HG02642 (cell line): ENCODE measurements around the gene SLC30A7.
"Not testable (repeated sequence)": the region's sequence is repeated elsewhere in the genome, so short reads cannot be mapped to it uniquely, and the experiment has no call there.

Experiments
- ATAC-seq: cut with Tn5 transposase; IDR thresholded peaks from one replicate; pipeline ENCODE4 v1.9.1; 2021; ENCODE audit warnings: mild to moderate bottlenecking; ENCODE audit not compliant: unreplicated experiment, poor library complexity

Gene SLC30A7

GRCh38 chr1:100895540-100896480 is at the start of gene SLC30A7:
Gene SLC30A7, plus strand, starts transcription at chr1:100896090. Its CDS starts 173 bp downstream, at chr1:100896263.
- peak; percentile 83 for ATAC-seq

DNA sequence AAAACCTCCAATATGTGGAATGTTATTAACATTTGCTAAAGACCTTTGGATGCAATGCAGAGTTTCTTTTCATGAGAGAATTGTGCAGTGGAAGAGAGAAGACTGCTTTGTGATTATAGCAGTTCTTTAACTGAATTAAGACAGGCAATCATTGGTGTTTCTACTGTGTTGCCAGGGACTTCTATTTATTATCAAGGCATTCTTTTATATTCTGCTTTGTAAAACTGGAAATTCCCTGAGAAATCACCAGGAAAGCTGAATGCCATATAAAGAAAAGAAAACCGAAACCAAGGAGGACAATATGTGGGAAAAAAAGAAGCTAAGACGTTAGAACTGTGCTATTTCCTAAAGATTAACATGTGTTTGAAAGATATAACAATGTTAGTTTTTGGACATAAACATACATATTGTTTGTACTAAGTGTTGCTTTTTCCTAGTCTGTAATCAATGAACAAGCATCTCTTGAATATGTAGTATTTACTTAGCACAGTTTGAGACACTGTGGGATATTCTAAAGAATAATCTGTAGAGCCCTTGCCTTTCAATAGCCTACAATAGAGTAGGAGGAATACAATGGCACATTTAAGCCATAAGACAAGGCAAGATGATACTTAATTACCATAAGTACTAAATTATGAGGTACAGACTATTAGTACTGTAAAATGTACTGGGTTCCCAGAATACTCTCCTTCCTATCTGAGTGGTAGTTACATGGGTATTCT is 48.4 kb upstream of the SLC30A7 start:
- ATAC-seq: no peak

GRCh38 chr1:100851726-100852125 is 44.2 kb upstream of the SLC30A7 start:
- ATAC-seq: no peak

DNA sequence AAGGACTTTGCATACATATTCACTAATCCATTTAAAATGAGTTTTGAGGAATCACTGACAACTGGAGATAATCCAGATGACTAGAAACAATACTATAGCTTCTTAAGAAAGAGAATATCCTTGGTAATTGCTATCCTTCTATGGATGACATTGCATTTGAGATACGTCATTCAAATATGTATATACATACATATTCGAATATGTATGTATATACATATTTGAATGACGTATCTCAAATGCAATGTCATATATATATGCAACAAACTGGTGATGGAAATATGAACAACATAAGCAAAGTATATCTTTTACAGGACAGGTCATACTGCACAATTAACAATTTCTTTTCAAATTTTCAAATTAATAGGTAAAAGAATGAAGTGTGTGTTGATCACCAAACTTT is 42.9 kb upstream of the SLC30A7 start:
- ATAC-seq: no peak

GRCh38 chr1:100855116-100855515 is 40.8 kb upstream of the SLC30A7 start:
- not testable (repeated sequence) for ATAC-seq

DNA sequence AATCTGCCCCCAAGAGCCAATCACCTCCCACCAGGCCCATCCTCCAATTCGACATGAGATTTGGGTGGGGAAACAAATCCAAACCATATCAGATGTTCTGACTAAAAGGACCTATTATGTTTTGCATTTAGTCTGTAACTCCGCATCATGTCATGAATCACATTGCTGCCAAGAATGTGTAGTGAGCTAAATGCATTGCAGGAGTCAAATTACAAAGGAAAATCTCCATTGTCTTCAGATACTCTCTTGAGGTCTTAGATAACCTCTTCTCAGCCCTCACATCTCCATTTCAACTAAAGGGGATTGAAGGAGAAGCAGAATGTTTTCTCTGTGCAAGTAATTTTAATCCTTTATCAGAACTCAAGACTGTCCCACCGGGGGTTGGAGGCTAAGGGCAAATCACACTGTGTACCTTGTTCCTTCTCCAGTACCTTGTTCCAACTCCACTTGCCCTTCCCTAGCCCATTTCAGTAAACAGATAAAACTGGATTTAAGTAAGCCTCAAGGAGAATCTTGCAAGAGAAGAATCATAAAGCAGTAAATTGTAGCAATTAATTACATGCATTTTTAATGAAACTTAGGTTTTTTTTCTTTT is 35.4 kb upstream of the SLC30A7 start:
- ATAC-seq: no peak

- ATAC-seq: no peak
Measured at GRCh38 chr1:100861379-100861778, 34.5 kb upstream of the SLC30A7 start.

- ATAC-seq: no peak
Measured at GRCh38 chr1:100862591-100862990, 33.3 kb upstream of the SLC30A7 start.

DNA sequence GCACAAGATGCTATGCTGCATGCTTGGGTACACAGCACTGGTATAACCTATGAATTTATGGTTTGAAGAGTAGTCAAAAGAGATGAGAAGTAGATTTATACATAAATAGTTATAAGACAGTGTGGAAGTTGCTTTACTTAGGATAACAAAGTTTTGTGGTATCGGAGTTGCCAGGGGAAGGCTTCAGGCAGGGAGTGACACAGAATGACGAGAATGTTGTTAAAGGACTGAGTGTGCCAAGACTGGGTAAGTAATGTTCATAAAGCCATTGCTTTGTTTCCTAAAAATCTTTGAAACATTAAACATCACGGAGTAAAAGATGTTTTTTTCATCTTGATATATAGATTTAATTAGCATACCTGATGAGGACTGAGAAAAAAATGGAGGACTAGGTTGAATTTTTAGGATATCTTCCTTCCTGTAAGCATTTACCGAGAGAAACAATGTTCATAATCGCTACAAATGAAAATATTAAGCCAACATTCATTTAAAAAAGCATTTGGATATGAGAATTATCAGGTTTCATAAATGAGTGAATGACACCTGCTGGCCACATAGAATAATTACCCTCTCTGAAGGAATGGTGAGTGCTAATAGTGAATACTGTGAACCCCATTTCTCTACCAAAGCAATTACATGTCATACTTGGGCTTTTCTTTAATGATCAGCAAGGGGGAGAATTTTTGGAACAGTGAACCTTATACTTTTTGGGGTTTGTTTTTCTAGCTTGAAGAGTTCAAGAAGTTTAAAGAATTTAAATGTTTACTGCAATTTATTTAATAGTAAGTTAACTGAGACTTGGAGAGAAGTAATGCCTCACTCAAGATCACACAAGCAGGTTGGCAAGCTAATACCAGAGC is 29.6 kb upstream of the SLC30A7 start:
- peak; percentile 55 for ATAC-seq

GRCh38 chr1:100866901-100867206 is 29.0 kb upstream of the SLC30A7 start:
- ATAC-seq: no peak

DNA sequence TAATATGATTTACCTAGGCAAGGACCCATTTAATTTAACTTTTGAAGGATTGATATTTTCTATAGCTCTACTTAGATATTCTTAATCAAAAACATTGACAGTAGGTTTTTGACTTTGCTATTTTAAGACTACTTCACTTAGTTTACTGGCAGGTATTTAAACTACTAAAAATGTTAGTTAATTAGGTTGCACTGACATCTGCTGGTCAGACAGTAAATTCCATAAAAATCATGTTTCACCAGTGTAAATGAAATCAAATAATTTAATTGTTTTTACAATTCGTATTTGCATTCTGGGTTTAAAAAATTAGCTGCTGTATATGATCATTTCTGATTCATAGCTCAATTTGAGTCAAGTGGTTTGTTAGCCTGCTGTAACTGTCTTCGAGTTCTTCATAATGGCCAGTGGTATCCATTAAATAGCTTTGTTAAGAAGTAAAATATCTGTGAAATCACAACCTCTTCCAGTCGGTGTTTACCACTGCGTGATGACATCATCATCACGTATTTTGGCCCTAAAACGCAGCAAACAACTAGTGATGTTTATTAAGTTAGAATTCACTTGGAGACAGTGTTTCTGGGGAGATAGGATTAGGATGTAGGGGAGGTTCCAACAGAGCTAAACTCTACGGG is 27.4 kb upstream of the SLC30A7 start:
- no peak for ATAC-seq

DNA sequence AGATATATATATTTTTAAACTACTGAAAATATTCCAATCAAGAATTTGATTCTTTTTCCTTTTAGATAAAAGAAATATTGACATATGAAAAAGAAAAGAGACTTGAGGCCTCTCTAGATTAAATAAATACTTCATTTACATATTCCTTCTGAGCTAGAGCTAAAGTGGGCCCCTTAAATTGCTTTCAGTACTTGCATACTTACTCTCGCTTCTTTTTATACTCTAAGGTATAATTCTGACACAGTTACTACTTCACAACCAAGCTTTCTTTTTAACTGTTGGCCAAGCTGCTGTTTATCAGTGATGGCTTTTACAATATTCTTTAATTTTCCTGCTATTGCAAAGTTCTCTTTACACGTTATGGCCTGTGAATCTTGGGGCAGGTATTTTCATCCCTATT is 25.9 kb upstream of the SLC30A7 start:
- ATAC-seq: no peak

DNA sequence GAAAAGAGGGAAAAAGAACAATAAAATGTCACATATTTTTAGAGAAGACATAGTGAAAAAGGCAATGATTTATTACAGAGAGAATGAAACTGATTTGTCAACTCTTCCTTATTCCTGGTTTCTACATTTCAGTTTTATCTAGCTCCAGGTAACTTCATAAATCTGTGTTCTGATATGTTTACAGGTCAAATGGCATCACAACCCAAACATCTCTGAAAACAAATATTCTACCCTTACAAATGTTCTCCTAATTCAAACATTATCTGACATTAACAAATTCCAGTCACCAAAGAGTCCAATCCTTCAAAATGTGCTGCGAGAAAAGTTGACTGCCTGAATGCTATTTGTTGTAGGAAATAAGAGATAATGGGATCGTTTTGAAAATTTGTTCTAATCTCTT is 21.5 kb upstream of the SLC30A7 start:
- ATAC-seq: no peak

DNA sequence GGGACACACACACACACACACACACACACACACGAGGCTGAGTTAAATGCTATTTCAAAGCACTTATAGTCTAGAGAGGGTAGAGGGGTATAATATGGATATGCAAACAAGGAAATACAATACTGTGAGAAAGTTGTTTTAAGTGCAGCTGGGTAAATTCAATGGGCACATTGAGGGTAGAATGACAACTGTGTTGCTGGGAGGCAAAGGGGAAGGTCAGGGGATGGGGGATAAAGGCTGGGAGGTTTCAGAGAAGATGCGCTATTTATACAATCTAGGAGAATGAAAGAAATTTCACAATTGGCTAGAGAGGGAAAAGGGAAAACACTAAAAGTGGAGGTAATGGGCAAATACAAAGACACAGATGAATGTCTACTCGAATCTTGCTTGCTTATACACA is 20.7 kb upstream of the SLC30A7 start:
- no peak for ATAC-seq

GRCh38 chr1:100876291-100876690 is 19.6 kb upstream of the SLC30A7 start:
- no peak for ATAC-seq

DNA sequence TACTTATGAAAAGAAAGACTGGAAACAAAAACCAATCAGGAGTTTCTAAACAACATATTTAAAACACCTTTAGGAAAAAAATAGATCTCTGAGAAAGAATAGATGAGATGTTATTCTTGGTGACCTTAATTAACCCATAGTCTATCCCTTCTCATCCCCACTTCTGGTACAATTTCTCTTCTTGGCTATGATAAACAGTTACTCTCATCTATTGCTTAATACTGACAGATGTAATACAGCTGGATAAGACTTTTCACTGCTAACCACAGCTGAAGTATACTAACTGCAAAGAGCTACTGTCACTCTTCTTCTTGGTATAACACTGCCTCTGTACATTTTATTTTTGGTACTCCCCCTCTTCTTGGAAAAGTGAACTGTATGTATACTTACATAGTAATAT is 16.5 kb upstream of the SLC30A7 start:
- no peak for ATAC-seq

- no peak for ATAC-seq
Measured at GRCh38 chr1:100881687-100882086, 14.2 kb upstream of the SLC30A7 start.

DNA sequence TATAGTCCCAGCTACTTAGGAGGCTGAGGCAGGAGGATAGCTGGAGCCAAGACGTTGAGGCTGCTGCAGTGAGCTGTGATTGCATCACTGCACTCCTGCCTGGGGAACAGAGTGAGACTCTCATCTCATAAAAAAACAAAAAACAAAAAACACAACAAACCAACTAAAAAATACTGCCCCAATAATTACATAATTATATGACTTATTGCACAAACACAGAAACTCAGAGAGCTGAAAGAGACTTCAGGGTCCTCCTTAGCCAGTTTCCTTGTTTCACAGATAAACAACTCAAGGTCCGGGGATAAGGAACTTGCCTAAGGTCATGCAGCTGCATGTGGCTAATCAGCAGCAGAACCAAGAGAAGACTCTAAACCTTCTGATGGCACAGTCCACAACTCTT is 13.2 kb upstream of the SLC30A7 start:
- no peak for ATAC-seq

DNA sequence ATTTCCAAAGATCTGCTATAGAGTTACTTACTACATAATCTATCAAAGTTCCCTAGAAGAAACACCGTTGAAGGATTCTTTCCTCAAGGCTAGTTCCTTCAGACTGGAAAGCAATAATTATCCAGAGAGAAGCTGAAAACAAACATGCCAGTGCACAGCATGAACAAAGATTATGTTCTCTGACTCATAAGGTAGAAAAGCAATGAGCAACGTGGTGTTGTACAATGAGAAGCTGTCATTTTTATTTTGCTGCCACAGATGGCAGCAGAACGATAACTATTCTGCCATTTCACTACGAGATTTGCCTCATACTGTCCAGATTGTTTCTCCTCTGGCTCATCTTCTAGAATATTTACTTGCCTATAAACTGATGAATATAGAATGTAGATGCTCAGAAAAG is 11.9 kb upstream of the SLC30A7 start:
- ATAC-seq: no peak

- not testable (repeated sequence) for ATAC-seq
Measured at GRCh38 chr1:100889007-100889406, 6.9 kb upstream of the SLC30A7 start.
